ENCODE measurements around the gene KCNK7.

KCNK7 gene

GRCh38 chr11:65634440-65634839, 38.8 kb upstream of the KCNK7 start:
- no peak for TF ChIP-seq CTCF (IDR thresholded peaks at IDR 0.05; ENCODE audit: control insufficient read depth, insufficient read depth, low read depth, low read length, missing control alignments)
- no peak for DNase-seq (ENCODE audit: low read depth)
- H3K4me3 ChIP-seq (ENCODE audit: control insufficient read depth, low read depth, low read length): no peak overlapping the region

GRCh38 chr11:65634109-65634436, 38.5 kb upstream of the KCNK7 start:
- TF ChIP-seq CTCF (IDR thresholded peaks at IDR 0.05; ENCODE audit: control insufficient read depth, insufficient read depth, low read depth, low read length, missing control alignments): no peak
- no peak for DNase-seq (ENCODE audit: low read depth)
- no peak overlapping the region for H3K4me3 ChIP-seq (ENCODE audit: control insufficient read depth, low read depth, low read length)

GRCh38 chr11:65633390-65634108, 37.9 kb upstream of the KCNK7 start:
- DNase-seq (ENCODE audit: low read depth): no peak
- no peak for TF ChIP-seq CTCF (IDR thresholded peaks at IDR 0.05; ENCODE audit: control insufficient read depth, insufficient read depth, low read depth, low read length, missing control alignments)
- no peak overlapping the region for H3K4me3 ChIP-seq (ENCODE audit: control insufficient read depth, low read depth, low read length)

GRCh38 chr11:65630215-65630614, 34.6 kb upstream of the KCNK7 start:
- DNase-seq (ENCODE audit: low read depth): no peak

GRCh38 chr11:65629579-65629978, 34.0 kb upstream of the KCNK7 start:
- no peak for DNase-seq (ENCODE audit: low read depth)
- TF ChIP-seq CTCF (IDR thresholded peaks at IDR 0.05; ENCODE audit: control insufficient read depth, insufficient read depth, low read depth, low read length, missing control alignments): no peak
- no peak overlapping the region for H3K4me3 ChIP-seq (ENCODE audit: control insufficient read depth, low read depth, low read length)

More at GRCh38 chr11:65630215-65630614, 34.6 kb upstream of the KCNK7 start:
- no peak for TF ChIP-seq CTCF (IDR thresholded peaks at IDR 0.05; ENCODE audit: control insufficient read depth, insufficient read depth, low read depth, low read length, missing control alignments)
- no peak overlapping the region for H3K4me3 ChIP-seq (ENCODE audit: control insufficient read depth, low read depth, low read length)

- H3K4me3 ChIP-seq (ENCODE audit: control insufficient read depth, low read depth, low read length): no peak overlapping the region
- no peak for TF ChIP-seq CTCF (IDR thresholded peaks at IDR 0.05; ENCODE audit: control insufficient read depth, insufficient read depth, low read depth, low read length, missing control alignments)
- DNase-seq (ENCODE audit: low read depth): no peak
Observed at GRCh38 chr11:65627202-65627601, 31.6 kb upstream of the KCNK7 start.

All from AG09309 (cell line).